SU-DHL-6 (cell line): Measurements from ENCODE around the gene DDIT4.
"Not testable (repeated sequence)": the region's sequence is repeated elsewhere in the genome, so short reads cannot be mapped to it uniquely, and the experiment has no call there.

Experiments
- H2AFZ ChIP-seq: fragments of 200-600 bp; sonication (generic); 2 replicates; pipeline ENCODE4 v1.6.1; 2014; ENCODE audit warnings: low read depth, mild to moderate bottlenecking, moderate library complexity, mixed read lengths, antibody characterized with exemption, low read length; ENCODE audit not compliant: severe bottlenecking
- H3F3A ChIP-seq: fragments of 200-600 bp; shearing (Covaris generic); 2 replicates; pipeline ENCODE4 v1.6.0; 2016; ENCODE audit warnings: antibody characterized with exemption, mild to moderate bottlenecking; ENCODE audit not compliant: insufficient read depth
- H3K27ac ChIP-seq: fragments of 200-600 bp; sonication (generic); 2 replicates; pipeline ENCODE4 v1.5.1; 2016; ENCODE audit warnings: low read depth, mild to moderate bottlenecking, low read length, moderate library complexity, mixed read lengths
- H3K27me3 ChIP-seq: fragments of 200-600 bp; sonication (generic), shearing (Covaris generic); 2 replicates; pipeline ENCODE4 v1.6.0; 2014; ENCODE audit warnings: mild to moderate bottlenecking, low read length
- H3K36me3 ChIP-seq: fragments of 200-600 bp; sonication (generic); 2 replicates; pipeline ENCODE4 v1.6.1; 2014; ENCODE audit warnings: mild to moderate bottlenecking, low read length, mixed read lengths
- H3K4me2 ChIP-seq: fragments of 300-600, 200-600 bp; shearing (Covaris generic), sonication (generic); 2 replicates; pipeline ENCODE4 v1.6.0; 2014; ENCODE audit warnings: low read length, low read depth, mild to moderate bottlenecking; ENCODE audit not compliant: poor library complexity, severe bottlenecking
- H3K4me3 ChIP-seq: fragments of 200-600 bp; sonication (generic); 2 replicates; pipeline ENCODE4 v1.5.1; 2014; ENCODE audit warnings: antibody characterized with exemption, low read length, mild to moderate bottlenecking, mixed read lengths; ENCODE audit not compliant: insufficient read depth, poor library complexity, severe bottlenecking
- H3K79me2 ChIP-seq: fragments of 200-600 bp; sonication (generic); 2 replicates; pipeline ENCODE4 v1.6.1; 2014; ENCODE audit warnings: mild to moderate bottlenecking, low read length, moderate library complexity; ENCODE audit not compliant: insufficient read depth
- H3K9ac ChIP-seq: fragments of 200-600 bp; sonication (generic); 2 replicates; pipeline ENCODE4 v1.7.0; 2014; ENCODE audit warnings: mild to moderate bottlenecking, low read length
- H3K9me2 ChIP-seq: fragments of 200-600 bp; sonication (generic); replicated peaks from 2 replicates; pipeline ENCODE4 v1.6.1; 2014; ENCODE audit warnings: low read length; ENCODE audit not compliant: insufficient read depth
- H3K9me3 ChIP-seq: fragments of 200-600 bp; sonication (generic); 2 replicates; pipeline ENCODE4 v1.6.1; 2014; ENCODE audit warnings: low read length, mixed read lengths; ENCODE audit not compliant: insufficient read depth
- H4K20me1 ChIP-seq: fragments of 200-600 bp; sonication (generic); 2 replicates; pipeline ENCODE4 v1.6.1; 2014; ENCODE audit warnings: low read depth, mild to moderate bottlenecking, antibody characterized with exemption, low read length, moderate library complexity, mixed read lengths
- EZH2phosphoT487 ChIP-seq: fragments of 200-600 bp; sonication (generic), shearing (Covaris generic); conservative IDR thresholded peaks from 2 replicates; pipeline ENCODE4 v1.6.1; 2018; ENCODE audit warnings: mild to moderate bottlenecking, antibody characterized with exemption, low read length, moderate library complexity, mixed read lengths
- TF ChIP-seq, protein P1 (sequence below): fragments of 200-600 bp; sonication (generic); IDR thresholded peaks from one replicate; pipeline ENCODE4 v1.5.1; 2017; ENCODE audit warnings: antibody characterized with exemption, mild to moderate bottlenecking, low read length, moderate library complexity; ENCODE audit not compliant: insufficient read depth, poor library complexity, severe bottlenecking

Gene DDIT4

DNA sequence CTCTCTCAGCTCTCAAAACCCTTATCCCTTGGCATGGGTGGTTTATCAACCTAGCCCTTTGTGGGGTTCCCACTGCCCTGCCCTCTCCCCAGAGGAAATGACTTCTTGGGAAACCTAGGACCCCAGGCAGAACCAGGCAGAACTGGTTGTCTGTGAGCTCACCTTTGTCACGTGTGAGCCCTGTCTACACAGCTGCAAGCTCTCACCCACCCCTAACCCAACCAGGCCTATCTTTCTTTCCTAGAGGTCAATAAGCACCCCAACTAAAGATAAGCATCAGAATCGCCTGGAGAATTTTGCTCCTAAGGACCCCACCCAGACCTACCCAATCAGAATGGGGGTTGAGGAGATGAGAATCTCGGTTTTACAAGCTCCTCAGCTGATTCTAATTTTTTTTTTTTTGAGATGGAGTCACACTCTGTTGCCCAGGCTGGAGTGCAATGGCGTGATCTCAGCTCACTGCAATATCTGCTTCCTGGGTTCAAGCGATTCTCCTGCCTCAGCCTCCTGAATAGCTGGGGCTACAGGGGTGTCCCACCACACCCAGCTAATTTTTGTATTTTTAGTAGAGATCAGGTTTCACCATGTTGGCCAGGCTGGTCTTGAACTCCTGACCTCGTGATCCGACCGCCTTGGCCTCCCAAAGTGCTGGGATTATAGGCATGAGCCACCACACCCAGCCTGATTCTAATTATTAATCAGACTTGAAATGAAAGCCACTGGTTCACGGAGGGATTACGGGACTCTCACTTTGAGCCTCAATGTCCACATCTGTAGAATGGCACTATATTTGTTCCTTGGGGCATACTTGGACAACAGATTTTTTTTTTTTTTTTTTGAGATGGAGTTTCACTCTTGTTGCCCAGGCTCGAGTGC, 7.5 kb upstream of the DDIT4 start:
- H3K4me3 ChIP-seq: no peak overlapping the region
- H3K9me2 ChIP-seq: no peaks in the 10 kb centered on the region
- no peak overlapping the region for H3K9ac ChIP-seq
- no peaks in the 10 kb centered on the region for H3K9me3 ChIP-seq
- no peaks in the 10 kb centered on the region for H3K79me2 ChIP-seq
- no peak overlapping the region for H3K27ac ChIP-seq
- no peaks in the 10 kb centered on the region for H3K27me3 ChIP-seq
- no peaks in the 10 kb centered on the region for H3K36me3 ChIP-seq
- H3K4me2 ChIP-seq: no peak overlapping the region
- H2AFZ ChIP-seq: no peak overlapping the region
- peaks cover 12% of the 10 kb centered on the region for H3F3A ChIP-seq
- no peaks in the 10 kb centered on the region for H4K20me1 ChIP-seq
- no peak for TF ChIP-seq EZH2phosphoT487
- TF ChIP-seq, protein P1, sequence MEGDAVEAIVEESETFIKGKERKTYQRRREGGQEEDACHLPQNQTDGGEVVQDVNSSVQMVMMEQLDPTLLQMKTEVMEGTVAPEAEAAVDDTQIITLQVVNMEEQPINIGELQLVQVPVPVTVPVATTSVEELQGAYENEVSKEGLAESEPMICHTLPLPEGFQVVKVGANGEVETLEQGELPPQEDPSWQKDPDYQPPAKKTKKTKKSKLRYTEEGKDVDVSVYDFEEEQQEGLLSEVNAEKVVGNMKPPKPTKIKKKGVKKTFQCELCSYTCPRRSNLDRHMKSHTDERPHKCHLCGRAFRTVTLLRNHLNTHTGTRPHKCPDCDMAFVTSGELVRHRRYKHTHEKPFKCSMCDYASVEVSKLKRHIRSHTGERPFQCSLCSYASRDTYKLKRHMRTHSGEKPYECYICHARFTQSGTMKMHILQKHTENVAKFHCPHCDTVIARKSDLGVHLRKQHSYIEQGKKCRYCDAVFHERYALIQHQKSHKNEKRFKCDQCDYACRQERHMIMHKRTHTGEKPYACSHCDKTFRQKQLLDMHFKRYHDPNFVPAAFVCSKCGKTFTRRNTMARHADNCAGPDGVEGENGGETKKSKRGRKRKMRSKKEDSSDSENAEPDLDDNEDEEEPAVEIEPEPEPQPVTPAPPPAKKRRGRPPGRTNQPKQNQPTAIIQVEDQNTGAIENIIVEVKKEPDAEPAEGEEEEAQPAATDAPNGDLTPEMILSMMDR: no peak

DNA sequence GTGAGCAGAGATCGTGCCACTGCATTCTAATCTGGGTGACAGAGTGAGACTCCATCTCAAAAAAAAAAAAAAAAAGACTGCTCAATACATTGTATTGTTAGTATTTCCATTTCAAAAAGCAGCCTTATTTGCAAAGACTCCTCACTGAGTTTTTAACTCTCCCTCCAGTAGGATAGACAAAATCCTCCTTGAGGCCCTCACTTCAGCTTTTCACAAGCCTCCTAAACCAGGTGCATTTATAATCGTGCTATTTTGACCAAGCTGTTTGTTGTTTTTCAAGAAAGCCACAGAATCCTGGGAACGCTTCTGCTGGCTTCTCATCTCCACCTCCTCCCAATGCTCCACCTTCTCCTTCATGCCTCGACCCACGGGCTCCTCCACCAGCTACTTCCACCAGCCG, 6.3 kb upstream of the DDIT4 start:
- Histone ChIP-seq H3K79me2 (no peaks in the 10 kb centered on the region), H3K9me2 (no peaks in the 10 kb centered on the region), H3K4me2 (no peak overlapping the region), H3K4me3 (no peak overlapping the region), H3F3A (peaks cover 6% of the 10 kb centered on the region; the same call in 1 of the 2 replicates), H3K36me3 (no peaks in the 10 kb centered on the region), H2AFZ (no peak overlapping the region), H3K9me3 (no peaks in the 10 kb centered on the region), H4K20me1 (no peaks in the 10 kb centered on the region), H3K27me3 (no peaks in the 10 kb centered on the region), H3K27ac (no peak overlapping the region), H3K9ac (no peak overlapping the region)
- TF ChIP-seq EZH2phosphoT487: no peak
- TF ChIP-seq, protein P1: no peak

DNA sequence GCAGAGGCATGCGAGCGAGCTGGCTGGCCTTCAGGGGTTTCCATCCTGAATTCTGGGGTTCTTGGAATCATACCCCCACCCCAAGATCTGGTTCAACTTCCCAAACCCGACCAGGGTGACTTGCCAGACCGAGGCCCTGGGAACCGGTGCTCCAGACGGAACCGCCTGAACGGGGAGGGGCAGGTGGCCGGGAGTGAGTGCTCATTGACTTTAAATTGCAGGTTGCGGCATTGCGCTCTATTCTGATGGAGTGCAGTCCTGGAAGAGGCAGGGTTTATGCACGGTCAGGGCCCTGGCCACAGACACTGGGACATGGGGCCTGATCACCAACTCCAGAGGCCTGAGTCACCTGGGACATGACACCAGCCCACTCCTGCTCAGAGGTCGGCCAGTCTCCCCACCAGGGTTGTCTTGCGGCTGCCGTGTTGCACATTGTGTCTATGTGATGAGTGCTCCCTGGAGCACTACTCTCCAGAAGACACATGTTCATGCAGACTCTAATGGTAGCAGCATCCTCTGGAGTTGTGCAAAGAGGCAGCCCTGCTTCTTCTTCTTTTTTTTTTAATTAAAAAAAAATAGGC, 5.8 kb upstream of the DDIT4 start:
- no peaks in the 10 kb centered on the region for H3K9me2 ChIP-seq
- TF ChIP-seq, protein P1: no peak
- TF ChIP-seq EZH2phosphoT487: no peak
- H3K9ac ChIP-seq: no peak overlapping the region
- H3K9me3 ChIP-seq: no peaks in the 10 kb centered on the region
- H4K20me1 ChIP-seq: no peaks in the 10 kb centered on the region
- no peaks in the 10 kb centered on the region for H3K36me3 ChIP-seq
- peaks cover 6% of the 10 kb centered on the region; the same call in 1 of the 2 replicates for H3F3A ChIP-seq
- H3K4me2 ChIP-seq: no peak overlapping the region
- no peak overlapping the region for H2AFZ ChIP-seq
- no peak overlapping the region for H3K4me3 ChIP-seq
- H3K79me2 ChIP-seq: no peaks in the 10 kb centered on the region
- H3K27me3 ChIP-seq: no peaks in the 10 kb centered on the region
- H3K27ac ChIP-seq: no peak overlapping the region

DNA sequence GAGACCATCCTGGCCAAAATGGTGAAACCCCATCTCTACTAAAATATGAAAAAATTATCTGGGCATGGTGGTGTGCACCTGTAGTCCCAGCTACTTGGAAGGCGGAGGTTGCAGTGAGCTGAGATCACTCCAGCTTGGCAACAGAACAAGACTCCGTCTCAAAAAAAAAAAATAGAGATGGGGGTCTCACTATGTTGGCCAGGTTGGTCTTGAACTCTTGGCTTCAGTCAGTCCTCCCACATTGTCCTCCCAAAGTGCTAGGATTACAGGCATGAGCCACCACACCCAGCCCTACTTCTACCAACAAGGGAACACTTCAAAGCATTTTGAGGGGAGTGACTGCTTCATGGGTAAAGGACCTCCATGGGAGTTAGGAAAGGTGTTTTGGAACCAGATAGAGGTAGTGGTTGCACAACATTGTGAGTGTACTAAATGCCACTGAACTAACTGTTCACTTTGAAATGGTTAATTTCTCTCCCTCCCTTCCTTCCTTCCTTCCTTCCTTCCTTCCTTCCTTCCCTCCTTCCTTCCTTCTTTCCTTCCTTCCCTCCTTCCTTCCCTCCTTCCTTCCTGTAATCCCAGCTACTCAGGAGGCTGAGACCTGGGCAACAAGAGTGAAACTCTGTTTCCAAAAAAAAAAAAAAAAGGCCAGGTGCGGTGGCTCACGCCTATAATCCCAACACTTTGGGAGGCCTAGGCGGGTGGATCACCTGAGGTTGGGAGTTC, 5.1 kb upstream of the DDIT4 start:
- not testable (repeated sequence) for H2AFZ ChIP-seq, H3K9me3 ChIP-seq, H3F3A ChIP-seq, H4K20me1 ChIP-seq, H3K27ac ChIP-seq, H3K9me2 ChIP-seq, H3K9ac ChIP-seq, H3K4me3 ChIP-seq, H3K79me2 ChIP-seq, H3K36me3 ChIP-seq, H3K4me2 ChIP-seq, H3K27me3 ChIP-seq
